Immature natural killer cell (primary cell): ENCODE results near the gene KLF3. TPM values are rescaled to one million over a fixed set of nuclear protein-coding genes. Genes with fewer than 3 reads are reported as not detected.

Experiments used
- DNase-seq, 3 donors: peaks; one replicate each; pipeline ENCODE4 v3.0.0; 2022; ENCODE audit warnings: mixed read lengths in 1 of 3
- H3K27ac Mint-ChIP-seq, 6 donors: one replicate each; pipeline ENCODE4 v1.8.0; 2020; ENCODE audit warnings: mixed read lengths in 6 of 6, mild to moderate bottlenecking in 5 of 6, inconsistent platforms in 4 of 6, moderate library complexity in 3 of 6
- H3K27me3 Mint-ChIP-seq, 3 donors: one replicate each; pipeline ENCODE4 v1.8.0; 2020 to 2021; ENCODE audit warnings: low read depth in 3 of 3, mild to moderate bottlenecking in 3 of 3, mixed read lengths in 3 of 3, moderate library complexity in 3 of 3, inconsistent platforms in 1 of 3
- H3K36me3 Mint-ChIP-seq, 3 donors: one replicate each; pipeline ENCODE4 v1.8.0; 2020; ENCODE audit warnings: mixed read lengths in 3 of 3, inconsistent platforms in 2 of 3, mild to moderate bottlenecking in 2 of 3
- H3K4me1 Mint-ChIP-seq, 2 donors: one replicate each; pipeline ENCODE4 v1.8.0; 2020; ENCODE audit warnings: inconsistent platforms in 2 of 2, mild to moderate bottlenecking in 2 of 2, mixed read lengths in 2 of 2, moderate library complexity in 1 of 2
- H3K4me3 Mint-ChIP-seq, 5 donors: one replicate each; pipeline ENCODE4 v1.8.0; 2020; ENCODE audit warnings: mild to moderate bottlenecking in 5 of 5, mixed read lengths in 5 of 5, inconsistent platforms in 3 of 5, moderate library complexity in 3 of 5
- H3K9me3 Mint-ChIP-seq, 6 donors: one replicate each; pipeline ENCODE4 v1.8.0; 2020; ENCODE audit warnings: mild to moderate bottlenecking in 6 of 6, mixed read lengths in 6 of 6, inconsistent platforms in 4 of 6, moderate library complexity in 3 of 6
- polyA plus RNA-seq, 3 donors: library from polyadenylated mRNA; unstranded; fragments of 300-500 nt; fragmentation: Illumina TruSeq; gene quantifications; one replicate each; pipeline ENCODE4 v1.2.3, GENCODE V29; 2021

KLF3 gene
- polyA plus RNA-seq, 3 donors from 2014 or later = 41.3 to 78.0 (median 63.8) TPM

- H3K9me3 Mint-ChIP-seq = no peaks in the 10 kb centered on the region
- DNase-seq = no peak
- H3K27ac Mint-ChIP-seq = peak overlapping the region; percentile 91 to 98 (median 92)
- H3K4me1 Mint-ChIP-seq = peaks cover 94 to 98% of the 10 kb centered on the region in 2 donors
- H3K36me3 Mint-ChIP-seq = peaks cover 0 to 5% (median 0%) of the 10 kb centered on the region in 3 donors
- H3K27me3 Mint-ChIP-seq = peaks cover 6 to 12% (median 11%) of the 10 kb centered on the region in 3 donors
- H3K4me3 Mint-ChIP-seq = peak overlapping the region; percentile 64 to 81 (median 74)
Observed at GRCh38 chr4:38672397-38673129, 8.6 kb downstream of the KLF3 start.

- DNase-seq = no peak
- H3K36me3 Mint-ChIP-seq = peaks cover 0 to 5% (median 0%) of the 10 kb centered on the region in 3 donors
- peaks cover 6 to 18% (median 15%) of the 10 kb centered on the region in 3 donors for H3K27me3 Mint-ChIP-seq
- peaks cover 98 to 99% of the 10 kb centered on the region in 2 donors for H3K4me1 Mint-ChIP-seq
- H3K4me3 Mint-ChIP-seq = peak overlapping the region; percentile 64 to 81 (median 74)
- H3K27ac Mint-ChIP-seq = peak overlapping the region; percentile 91 to 98 (median 92)
- H3K9me3 Mint-ChIP-seq = no peaks in the 10 kb centered on the region
Observed at GRCh38 chr4:38673130-38673978, 9.4 kb downstream of the KLF3 start.

GRCh38 chr4:38674258-38675144, 10.5 kb downstream of the KLF3 start:
- H3K27ac Mint-ChIP-seq = peak overlapping the region; percentile 91 to 98 (median 92)
- H3K4me3 Mint-ChIP-seq = peak overlapping the region; percentile 64 to 81 (median 74)
- peaks cover 98 to 99% of the 10 kb centered on the region in 2 donors for H3K4me1 Mint-ChIP-seq
- H3K27me3 Mint-ChIP-seq = peaks cover 4 to 19% (median 12%) of the 10 kb centered on the region in 3 donors
- peaks cover 4 to 8% (median 5%) of the 10 kb centered on the region in 3 donors for H3K36me3 Mint-ChIP-seq
- no peak for DNase-seq
- no peaks in the 10 kb centered on the region for H3K9me3 Mint-ChIP-seq

- no peaks in the 10 kb centered on the region for H3K9me3 Mint-ChIP-seq
- DNase-seq = peak; percentile 79 to 81 (median 81)
- H3K36me3 Mint-ChIP-seq = peaks cover 8 to 13% (median 8%) of the 10 kb centered on the region in 3 donors
- H3K27ac Mint-ChIP-seq = peak overlapping the region; percentile 91 to 98 (median 92)
- peak overlapping the region; percentile 69 to 84 (median 76) for H3K4me3 Mint-ChIP-seq
- H3K27me3 Mint-ChIP-seq = peaks cover 4 to 19% (median 10%) of the 10 kb centered on the region in 3 donors
- H3K4me1 Mint-ChIP-seq = peaks cover 95 to 96% of the 10 kb centered on the region in 2 donors
Observed at GRCh38 chr4:38675146-38676121, 11.4 kb downstream of the KLF3 start.

GRCh38 chr4:38676986-38677385, 13.0 kb downstream of the KLF3 start:
- peaks cover 4 to 19% (median 11%) of the 10 kb centered on the region in 3 donors for H3K27me3 Mint-ChIP-seq
- H3K9me3 Mint-ChIP-seq = no peaks in the 10 kb centered on the region
- peak overlapping the region; percentile 91 to 98 (median 96) for H3K27ac Mint-ChIP-seq
- H3K36me3 Mint-ChIP-seq = peaks cover 17 to 20% (median 17%) of the 10 kb centered on the region in 3 donors
- no peak for DNase-seq
- peak overlapping the region in 4 of 5 donors; percentile 54 to 79 (median 64) for H3K4me3 Mint-ChIP-seq
- peaks cover 91 to 92% of the 10 kb centered on the region in 2 donors for H3K4me1 Mint-ChIP-seq

- peaks cover 91 to 92% of the 10 kb centered on the region in 2 donors for H3K4me1 Mint-ChIP-seq
- peaks cover 17 to 20% (median 17%) of the 10 kb centered on the region in 3 donors for H3K36me3 Mint-ChIP-seq
- H3K9me3 Mint-ChIP-seq = no peaks in the 10 kb centered on the region
- peak; percentile 71 to 80 (median 80) for DNase-seq
- H3K27me3 Mint-ChIP-seq = peaks cover 4 to 19% (median 8%) of the 10 kb centered on the region in 3 donors
- peak overlapping the region; percentile 91 to 98 (median 96) for H3K27ac Mint-ChIP-seq
- H3K4me3 Mint-ChIP-seq = peak overlapping the region; percentile 54 to 79 (median 64)
Observed at GRCh38 chr4:38677441-38677840, 13.4 kb downstream of the KLF3 start.

GRCh38 chr4:38678078-38678477, 14.1 kb downstream of the KLF3 start:
- Mint-ChIP-seq H3K27ac (peak overlapping the region; percentile 91 to 98 (median 96)), H3K4me3 (peak overlapping the region; percentile 54 to 79 (median 64)), H3K9me3 (no peaks in the 10 kb centered on the region), H3K4me1 (peaks cover 91 to 92% of the 10 kb centered on the region in 2 donors), H3K36me3 (peaks cover 17 to 20% (median 17%) of the 10 kb centered on the region in 3 donors), H3K27me3 (peaks cover 4 to 19% (median 10%) of the 10 kb centered on the region in 3 donors)
- peak in 1 of 3 donors; percentile 34 for DNase-seq

- no peak for DNase-seq
- peaks cover 0 to 2% (median 0%) of the 10 kb centered on the region in 6 donors for H3K9me3 Mint-ChIP-seq
- H3K27me3 Mint-ChIP-seq = peaks cover 5 to 26% (median 19%) of the 10 kb centered on the region in 3 donors
- H3K36me3 Mint-ChIP-seq = peaks cover 20 to 22% (median 21%) of the 10 kb centered on the region in 3 donors
- peak overlapping the region; percentile 86 to 98 (median 96) for H3K27ac Mint-ChIP-seq
- H3K4me3 Mint-ChIP-seq = peak overlapping the region in 1 of 5 donors; percentile 43
- peaks cover 91 to 92% of the 10 kb centered on the region in 2 donors for H3K4me1 Mint-ChIP-seq
Observed at GRCh38 chr4:38679921-38680320, 15.9 kb downstream of the KLF3 start.

- Mint-ChIP-seq H3K36me3 (peaks cover 20 to 22% (median 21%) of the 10 kb centered on the region in 3 donors), H3K27ac (peak overlapping the region; percentile 61 to 90 (median 70)), H3K4me1 (peaks cover 91 to 92% of the 10 kb centered on the region in 2 donors), H3K4me3 (peak overlapping the region in 3 of 5 donors; percentile 35 to 40 (median 39)), H3K9me3 (peaks cover 0 to 2% (median 0%) of the 10 kb centered on the region in 6 donors), H3K27me3 (peaks cover 7 to 23% (median 19%) of the 10 kb centered on the region in 3 donors)
- no peak for DNase-seq
Observed at GRCh38 chr4:38681281-38681991, 17.4 kb downstream of the KLF3 start.

GRCh38 chr4:38682336-38682735, 18.3 kb downstream of the KLF3 start:
- DNase-seq = no peak
- H3K27me3 Mint-ChIP-seq = peaks cover 7 to 23% (median 19%) of the 10 kb centered on the region in 3 donors
- H3K9me3 Mint-ChIP-seq = peaks cover 0 to 2% (median 0%) of the 10 kb centered on the region in 6 donors
- peak overlapping the region; percentile 33 to 78 (median 67) for H3K4me3 Mint-ChIP-seq
- H3K4me1 Mint-ChIP-seq = peaks cover 91 to 93% of the 10 kb centered on the region in 2 donors
- H3K27ac Mint-ChIP-seq = peak overlapping the region; percentile 74 to 90 (median 90)
- H3K36me3 Mint-ChIP-seq = peaks cover 20 to 26% (median 21%) of the 10 kb centered on the region in 3 donors

- H3K36me3 Mint-ChIP-seq = peaks cover 20 to 27% (median 26%) of the 10 kb centered on the region in 3 donors
Observed at GRCh38 chr4:38683276-38683675, 19.3 kb downstream of the KLF3 start.

More at GRCh38 chr4:38683276-38683675, 19.3 kb downstream of the KLF3 start:
- peak overlapping the region; percentile 35 to 80 (median 75) for H3K4me3 Mint-ChIP-seq
- H3K27me3 Mint-ChIP-seq = peaks cover 7 to 16% (median 14%) of the 10 kb centered on the region in 3 donors
- peaks cover 91 to 93% of the 10 kb centered on the region in 2 donors for H3K4me1 Mint-ChIP-seq
- DNase-seq = no peak
- H3K9me3 Mint-ChIP-seq = peaks cover 0 to 2% (median 0%) of the 10 kb centered on the region in 6 donors
- peak overlapping the region; percentile 68 to 90 (median 90) for H3K27ac Mint-ChIP-seq
